Skeletal muscle cell (primary cell): Measurements from ENCODE around the gene KIAA0513.
A peak's percentile ranks its signal among the peaks of the same experiment; 100 is the strongest.

Source experiments
- DNase-seq: peaks from one replicate; pipeline ENCODE4 v3.0.0-alpha.2; 2010; ENCODE audit warnings: low read depth
- H3K4me3 ChIP-seq: 2 replicates; pipeline ENCODE4 v1.5.1; 2011; ENCODE audit warnings: low read depth, mild to moderate bottlenecking, control low read depth, low read length, moderate library complexity

KIAA0513 gene

DNA sequence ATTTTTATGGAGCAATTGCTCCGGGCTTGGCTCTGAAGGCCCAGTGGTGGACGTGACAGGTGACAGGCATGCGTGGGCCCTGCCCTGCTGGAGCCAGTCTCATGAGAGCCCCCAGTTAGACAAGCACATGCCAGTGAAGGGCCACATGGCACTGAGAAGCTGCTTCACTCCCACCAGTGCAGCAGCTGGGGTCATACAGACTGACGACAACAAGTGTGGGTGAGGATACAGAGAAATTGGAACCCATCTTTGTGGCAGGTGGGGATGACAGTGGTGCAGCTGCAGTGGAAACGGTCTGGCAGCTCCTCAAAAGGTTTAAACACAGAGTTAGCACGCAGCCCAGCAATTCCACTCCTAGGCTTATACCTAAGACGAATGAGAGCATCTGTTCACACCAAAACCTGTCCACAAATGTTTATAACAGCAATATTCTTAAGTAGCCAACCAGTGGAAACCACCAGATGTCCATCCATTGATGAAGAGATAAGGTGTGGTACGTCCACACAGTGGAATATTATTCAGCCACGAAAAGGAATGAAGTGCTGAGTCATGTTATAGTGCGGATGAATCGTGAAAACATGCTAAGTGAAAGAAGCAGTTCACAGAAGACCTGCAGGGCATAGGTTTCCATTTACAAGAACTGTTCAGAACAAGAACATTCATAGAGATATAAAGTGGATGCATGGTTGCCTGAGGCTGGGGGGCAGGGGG is 97.2 kb downstream of the KIAA0513 start:
- H3K4me3 ChIP-seq = no peak overlapping the region
- DNase-seq = no peak

DNA sequence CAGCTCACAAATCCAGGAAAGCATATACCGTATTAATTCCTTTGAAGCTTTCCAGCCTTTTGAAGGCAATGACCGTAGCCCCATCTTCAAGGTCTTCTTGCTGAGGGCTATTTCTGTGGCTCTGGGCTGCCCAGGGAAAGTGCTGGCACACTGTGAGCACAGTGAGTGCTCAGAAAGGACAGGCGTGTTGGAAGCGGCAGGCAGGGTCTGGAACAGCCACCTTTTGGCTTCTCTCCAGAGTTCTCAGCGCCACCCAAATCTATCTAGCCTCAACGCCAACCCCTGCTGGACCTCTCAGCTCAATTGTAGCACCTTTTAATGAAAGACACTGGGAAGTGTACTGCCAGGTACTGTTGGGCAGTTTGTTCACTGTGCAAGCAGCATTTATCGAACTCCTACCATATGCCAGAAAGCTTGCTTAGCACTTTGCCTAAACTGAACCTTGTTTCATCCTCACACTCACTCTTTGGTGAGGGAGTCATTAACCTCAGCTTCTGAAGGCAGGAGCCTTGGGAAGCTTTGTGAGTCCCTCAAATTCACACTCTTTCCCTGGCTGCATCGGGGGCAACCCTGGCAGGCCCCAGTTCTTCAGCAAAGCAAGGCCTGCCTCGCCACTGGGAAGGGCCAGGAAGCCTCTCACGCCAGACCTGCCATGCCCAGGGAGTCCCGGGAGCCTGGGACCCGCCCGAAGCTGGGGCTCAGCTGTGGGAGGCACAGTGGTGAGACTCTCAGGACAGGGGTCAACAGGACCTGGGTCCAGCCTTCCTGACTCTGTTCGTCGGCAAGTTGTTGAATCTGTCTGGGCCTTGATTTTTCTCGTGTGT is 98.2 kb downstream of the KIAA0513 start:
- DNase-seq = no peak
- H3K4me3 ChIP-seq = no peak overlapping the region

DNA sequence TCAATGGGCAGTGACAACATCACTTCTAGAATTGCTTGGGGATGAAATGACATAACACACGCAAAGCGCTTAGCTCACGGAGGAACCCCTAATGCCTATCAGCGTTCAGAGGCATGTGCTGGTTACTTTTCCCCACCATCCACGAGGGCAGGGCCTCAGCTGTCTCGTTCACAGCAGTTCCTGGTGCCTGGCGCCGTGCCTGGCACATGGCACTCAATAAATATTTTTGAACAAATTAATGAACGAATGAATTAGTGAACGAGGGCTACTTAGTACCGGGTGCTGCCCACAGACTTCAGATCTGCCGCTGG is 98.8 kb downstream of the KIAA0513 start:
- no peak overlapping the region for H3K4me3 ChIP-seq

DNA sequence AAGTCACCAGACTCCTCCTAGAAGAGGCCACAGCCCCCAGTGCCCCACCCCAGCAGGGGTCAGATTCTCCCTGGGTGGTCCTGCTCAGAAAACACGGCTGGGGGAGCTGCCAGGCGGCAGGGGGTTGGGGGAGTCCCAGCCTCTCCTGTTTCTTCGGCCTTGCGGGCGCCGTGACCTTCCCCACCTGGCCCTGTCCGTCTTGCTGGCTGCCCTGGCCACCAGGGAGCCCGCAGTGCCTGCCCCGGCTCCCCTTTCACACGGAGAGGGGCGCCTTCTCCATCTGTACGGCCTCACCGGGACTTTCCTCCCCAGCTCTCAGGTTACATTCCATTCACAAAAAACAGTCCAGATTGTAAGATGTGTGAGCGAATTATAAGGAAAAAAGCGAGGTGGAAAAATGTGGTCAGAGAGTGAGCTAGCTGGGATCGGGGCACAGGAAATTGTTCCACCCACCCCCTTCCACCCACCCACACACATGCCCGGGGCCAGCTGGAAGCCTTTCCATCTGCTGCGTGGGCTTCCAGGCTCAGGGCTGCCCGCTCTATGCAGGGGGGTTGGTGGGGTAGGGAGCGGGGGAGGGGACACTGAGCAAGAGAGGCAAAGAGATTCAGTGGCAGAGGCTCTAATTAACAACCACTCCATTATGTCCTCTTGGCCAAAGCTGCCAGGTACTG is 99.2 kb downstream of the KIAA0513 start:
- DNase-seq = peak; percentile 72
- H3K4me3 ChIP-seq = no peak overlapping the region

More for the DNA sequence above, 98.8 kb downstream of the KIAA0513 start:
- DNase-seq = no peak

DNA sequence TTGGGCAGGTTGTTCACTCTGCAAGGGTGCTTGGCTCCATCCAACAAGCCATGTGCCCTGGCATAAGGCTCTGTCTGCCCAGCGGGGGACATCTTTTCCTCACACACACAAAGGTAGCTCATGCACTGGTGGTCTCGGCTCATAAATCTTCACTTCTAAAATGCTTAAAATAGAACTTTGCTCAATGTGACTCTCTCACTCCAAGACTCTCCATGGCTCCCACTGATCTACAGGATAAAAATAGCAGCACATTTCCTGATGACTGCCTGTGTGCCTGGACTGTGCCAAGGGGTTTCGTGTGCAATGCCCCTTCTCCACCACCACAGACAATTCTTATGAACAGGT is 99.8 kb downstream of the KIAA0513 start:
- H3K4me3 ChIP-seq = no peak overlapping the region
- no peak for DNase-seq

DNA sequence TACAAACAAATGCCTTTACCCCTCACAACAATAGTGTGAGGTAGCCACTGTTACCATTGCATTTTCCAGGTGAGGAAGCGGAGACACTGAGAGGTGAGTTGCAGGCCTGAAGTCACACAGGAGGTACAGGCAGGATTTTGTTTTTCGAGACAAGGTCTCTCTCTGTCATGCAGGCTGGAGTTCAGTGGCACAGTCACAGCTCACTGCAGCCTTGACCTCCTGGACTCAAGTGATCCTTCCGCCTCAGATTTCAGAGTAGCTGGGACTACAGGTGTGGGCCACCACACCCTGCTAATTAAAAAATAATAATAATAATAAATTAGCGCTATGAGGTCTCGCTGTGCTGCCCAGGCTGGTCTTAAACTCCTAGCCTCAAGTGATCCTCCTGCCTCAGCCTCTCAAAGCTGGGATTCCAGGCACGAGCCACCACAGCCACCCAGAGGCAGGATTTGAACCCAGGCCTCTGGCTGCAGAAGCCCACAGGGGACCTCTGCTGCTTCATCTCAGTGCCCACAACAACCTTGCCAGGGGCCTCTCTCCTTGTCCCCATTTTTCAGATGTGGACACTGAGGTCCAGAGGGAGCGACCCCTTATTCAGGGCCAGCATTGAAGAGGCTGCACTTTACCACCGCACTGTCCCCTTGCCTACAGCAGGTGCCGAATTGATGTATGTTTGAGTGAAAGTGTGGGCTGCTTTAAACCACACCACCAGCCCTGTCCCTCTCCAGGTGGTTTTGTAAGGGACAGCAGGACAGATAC is 100.7 kb downstream of the KIAA0513 start:
- DNase-seq = no peak
- H3K4me3 ChIP-seq = no peak overlapping the region

DNA sequence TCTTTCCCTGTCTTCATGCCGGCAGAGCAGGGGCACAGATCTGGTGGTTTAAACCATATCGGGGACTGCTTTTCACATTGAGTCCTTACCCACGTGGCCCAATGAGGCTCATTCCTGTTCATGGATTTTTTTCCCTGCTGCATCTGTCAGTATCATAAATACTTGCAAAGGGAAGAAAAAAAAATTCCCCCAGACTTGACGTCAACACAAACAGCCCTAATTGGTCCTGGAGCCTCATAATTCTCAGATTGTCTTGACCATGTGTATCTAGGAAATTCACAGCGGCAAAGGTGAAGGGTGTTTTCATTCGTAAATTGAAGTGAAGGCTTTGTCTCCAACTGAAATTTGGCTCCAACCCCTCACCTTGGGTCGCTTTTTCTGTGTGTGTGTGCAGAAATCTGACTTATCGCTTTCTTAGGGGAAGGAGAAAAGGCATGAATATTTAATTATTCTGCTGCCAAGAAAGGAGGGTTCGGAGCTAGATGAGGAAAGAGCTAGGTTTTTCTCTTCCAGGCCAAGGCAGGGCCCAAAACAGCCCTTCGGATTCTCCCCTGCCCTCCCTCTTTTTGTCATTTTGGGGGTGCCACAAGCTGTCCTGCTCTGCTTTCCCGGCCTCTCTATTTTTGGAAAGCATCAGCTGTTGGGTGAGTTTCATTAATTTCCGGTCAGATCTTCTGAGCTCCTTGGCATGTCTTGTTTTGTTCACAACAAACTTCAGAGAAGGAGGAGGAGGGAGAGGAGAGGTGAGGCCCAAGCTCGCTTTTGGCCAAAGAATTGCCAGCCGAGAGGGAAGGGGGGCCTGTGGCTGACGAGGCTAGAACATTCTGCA is 102.5 kb downstream of the KIAA0513 start:
- H3K4me3 ChIP-seq = no peak overlapping the region
- DNase-seq = no peak

DNA sequence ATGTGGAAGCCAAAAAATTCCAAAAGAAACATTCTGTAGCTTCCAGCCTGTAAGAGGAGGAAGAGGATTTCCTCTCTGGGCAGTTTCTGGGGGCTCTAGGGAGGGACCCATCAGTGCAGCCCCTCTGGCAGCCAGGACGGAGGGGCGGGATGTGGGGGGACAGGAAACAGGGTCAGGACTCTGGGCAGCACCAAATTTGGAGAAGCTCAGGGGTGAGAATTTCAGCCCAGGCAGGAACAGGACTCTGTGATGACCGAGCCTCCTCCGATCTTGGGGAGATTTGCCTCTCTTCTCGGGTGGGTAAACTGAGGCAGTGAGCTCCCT is 103.1 kb downstream of the KIAA0513 start:
- H3K4me3 ChIP-seq = no peak overlapping the region
- DNase-seq = no peak

DNA sequence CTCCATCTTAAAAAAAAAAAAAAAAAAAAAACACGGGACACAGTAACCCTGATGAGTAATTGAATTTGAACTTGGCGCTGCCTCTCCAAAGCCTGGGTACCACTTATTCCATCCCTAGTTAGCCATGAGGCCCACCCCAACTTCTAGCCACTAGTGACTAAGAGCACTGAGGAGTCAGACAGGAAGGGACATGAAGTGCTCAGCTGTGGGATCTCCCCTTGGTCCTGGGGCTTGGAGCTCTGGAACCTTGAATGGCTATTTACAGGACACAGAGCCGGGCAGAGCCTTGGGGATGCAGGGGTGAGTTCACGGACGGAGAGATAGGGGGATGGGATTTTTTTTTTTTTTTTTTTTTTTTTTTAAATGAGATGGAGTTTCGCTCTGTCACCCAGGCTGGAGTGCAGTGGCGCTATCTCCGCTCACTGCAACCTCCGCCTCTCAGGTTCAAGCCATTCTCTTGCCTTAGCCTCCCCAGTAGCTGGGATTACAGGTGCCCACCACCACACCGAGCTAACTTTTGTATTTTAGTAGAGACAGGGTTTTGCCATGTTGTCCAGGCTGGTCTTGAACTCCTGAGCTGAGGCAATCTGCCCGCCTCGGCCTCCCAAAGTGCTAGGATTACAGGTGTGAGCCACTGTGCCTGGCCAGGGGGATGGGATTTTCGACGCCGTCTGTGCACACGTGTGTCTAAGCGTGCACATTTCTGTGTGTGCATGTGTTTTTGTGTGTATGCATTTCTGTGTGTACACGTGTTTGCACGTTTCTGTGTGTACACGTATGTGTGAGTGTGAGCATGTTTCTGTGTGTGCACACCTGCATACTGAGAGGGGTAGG is 105.1 kb downstream of the KIAA0513 start:
- no peak overlapping the region for H3K4me3 ChIP-seq

DNA sequence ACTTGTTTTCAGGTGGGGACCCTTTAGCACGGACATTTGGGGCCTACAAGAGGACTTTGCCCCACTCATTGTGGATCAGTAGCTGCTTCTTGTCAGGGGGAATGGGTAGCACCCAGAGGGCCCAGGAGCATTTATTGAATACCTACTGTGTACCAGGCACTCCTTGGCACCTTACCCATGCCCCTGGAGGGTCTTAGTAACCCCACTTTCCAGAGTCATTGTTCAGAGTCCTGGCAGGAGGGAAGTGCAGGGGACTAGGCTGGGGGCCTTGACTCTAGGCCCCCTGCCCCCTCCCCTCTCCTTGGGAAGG is 105.7 kb downstream of the KIAA0513 start:
- no peak overlapping the region for H3K4me3 ChIP-seq
- no peak for DNase-seq

More for the DNA sequence above, 105.1 kb downstream of the KIAA0513 start:
- no peak for DNase-seq

DNA sequence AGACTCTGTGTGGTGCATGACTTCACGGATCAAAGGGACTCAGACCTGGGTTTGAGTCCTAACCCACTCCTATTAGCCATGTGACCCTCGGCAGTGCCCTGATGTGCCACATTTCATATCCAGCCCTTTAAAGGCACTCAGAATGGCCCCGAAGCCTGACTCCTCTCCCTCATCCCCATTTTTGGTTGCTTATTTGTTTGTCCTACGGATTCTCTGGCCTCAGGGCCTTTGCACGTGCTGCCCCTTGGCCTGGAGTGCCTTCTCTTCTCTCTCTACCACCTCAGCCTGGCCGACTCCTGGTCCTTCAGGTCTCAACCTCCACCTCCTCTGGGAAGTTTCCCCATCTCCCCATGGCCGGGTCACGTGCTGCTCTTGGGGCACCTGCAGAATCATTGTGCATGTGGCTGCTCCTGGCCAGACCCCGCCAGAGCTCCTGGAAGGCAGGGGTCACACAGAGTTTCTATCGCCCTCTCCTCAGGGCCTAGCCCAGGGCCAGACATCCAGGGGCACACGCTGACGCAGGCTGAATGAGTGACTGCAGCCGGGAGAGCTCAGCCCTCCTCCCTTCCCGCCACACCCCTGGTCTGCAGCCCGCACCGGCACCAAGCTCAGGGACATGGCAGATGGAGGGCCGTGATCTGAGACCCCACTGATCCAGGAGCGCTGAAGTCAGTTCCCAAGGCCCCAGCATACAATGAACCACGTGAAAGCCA is 106.6 kb downstream of the KIAA0513 start:
- DNase-seq = no peak
- no peak overlapping the region for H3K4me3 ChIP-seq

DNA sequence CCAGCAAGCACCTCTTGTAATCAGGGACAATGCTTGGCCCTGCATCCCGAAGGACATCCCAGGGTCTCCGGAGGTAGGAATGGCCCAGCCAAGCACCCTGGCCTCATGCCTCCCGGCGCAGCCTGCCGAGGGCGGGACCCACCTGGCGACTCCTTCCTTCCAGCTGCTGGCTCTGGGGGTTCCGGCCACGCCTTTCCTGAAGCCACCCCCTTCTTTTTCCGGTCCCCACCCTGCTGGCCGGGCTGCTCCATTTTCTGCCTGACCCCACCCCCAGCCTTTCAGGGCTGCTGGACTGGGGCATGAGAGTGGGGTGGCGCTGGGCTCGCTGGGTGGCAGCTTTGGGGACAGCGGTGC is 107.2 kb downstream of the KIAA0513 start:
- DNase-seq = no peak
- H3K4me3 ChIP-seq = no peak overlapping the region

DNA sequence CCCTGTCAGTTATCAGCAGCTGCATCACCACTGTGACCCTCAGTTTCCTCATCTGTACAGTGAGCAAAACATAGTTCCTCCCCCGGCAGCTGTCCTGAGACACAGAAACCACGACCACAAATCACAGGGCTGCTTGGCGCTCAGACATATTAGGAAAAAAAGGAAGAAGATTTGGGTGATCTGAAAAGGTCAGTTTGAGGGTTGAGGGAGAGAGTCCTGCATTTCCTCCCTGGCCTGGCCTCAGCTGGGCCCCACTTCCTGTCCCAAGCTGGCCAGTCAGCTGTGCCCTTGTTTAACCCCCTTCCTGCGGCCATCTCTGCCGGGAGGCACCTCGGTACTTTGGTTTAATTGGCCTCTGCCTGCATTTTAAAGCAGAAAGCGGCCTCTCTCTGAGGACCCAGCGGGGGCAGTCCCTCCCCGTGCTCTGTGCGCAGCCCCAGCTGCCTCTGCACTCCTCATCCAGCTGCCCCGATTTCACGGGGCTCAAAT is 108.7 kb downstream of the KIAA0513 start:
- no peak overlapping the region for H3K4me3 ChIP-seq
- no peak for DNase-seq

DNA sequence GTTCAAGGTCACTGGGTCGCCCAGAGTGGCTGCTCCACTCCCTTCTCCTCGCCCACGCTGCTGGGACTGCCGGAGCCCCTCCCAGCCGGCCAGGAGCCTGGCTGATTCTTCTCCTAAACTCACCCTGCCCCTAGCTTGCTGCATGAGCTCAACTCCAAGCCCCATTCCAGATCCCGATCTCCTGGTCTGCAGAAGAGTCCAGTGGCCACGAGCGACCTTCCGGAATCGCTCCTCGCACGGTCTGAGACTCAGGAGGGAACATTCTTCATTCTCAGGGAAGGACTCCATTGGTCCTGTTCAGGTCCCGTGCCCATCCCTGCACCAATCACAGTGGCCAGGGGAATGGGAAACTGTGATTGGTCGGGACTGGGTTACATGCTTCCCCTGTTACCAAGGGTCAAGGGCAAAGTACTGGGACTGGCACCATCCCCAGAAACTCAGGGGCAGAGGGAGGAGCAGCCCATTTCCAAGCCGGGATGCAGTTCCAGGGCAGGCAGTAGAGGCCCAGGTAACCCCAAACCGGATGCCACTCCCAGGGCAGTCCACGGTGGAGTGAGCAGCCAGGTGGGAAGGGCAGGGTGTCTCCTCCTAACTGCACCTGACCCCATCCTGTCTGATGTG is 109.2 kb downstream of the KIAA0513 start:
- no peak for DNase-seq

DNA sequence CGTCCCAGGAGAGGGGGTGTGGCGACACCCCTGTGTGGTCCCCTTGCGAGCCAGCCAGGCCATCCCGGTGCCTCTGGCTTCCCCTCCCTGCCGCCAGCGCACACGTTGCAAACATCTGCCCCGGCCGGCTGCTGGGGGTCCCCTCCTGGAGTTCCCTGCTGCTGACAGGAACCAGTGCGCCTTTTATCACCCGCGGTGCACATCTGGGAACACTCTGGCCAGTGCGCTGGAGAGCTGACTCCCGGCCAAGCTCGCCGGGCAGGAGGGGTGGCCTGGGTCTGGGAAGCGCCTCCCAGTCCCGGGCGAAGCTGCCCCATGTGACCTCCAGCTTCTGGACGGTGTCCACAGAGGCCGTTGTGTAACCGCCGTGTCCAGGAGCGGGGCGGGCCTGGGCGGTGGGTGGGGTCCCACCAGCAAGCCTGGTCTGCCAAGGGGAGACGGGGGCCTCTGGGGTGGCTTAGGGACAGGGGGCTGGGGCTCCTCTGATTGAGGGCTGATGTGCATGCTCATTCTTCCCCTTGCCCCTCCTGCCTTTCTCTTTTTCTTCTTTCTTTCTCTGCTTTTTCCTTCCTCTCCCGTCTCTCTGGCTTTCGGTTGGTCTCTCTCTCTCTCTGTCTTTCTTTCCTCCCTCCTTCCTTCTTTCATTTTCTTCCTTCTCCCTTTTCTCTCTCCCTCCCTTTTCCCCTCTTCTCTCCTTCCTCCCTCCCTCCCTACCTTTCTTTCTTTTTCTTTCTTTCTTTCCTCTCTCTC is 109.9 kb downstream of the KIAA0513 start:
- DNase-seq = peak; percentile 79
- peak overlapping the region; percentile 17 for H3K4me3 ChIP-seq

More for the DNA sequence above, 109.2 kb downstream of the KIAA0513 start:
- H3K4me3 ChIP-seq = peak overlapping the region; percentile 7

DNA sequence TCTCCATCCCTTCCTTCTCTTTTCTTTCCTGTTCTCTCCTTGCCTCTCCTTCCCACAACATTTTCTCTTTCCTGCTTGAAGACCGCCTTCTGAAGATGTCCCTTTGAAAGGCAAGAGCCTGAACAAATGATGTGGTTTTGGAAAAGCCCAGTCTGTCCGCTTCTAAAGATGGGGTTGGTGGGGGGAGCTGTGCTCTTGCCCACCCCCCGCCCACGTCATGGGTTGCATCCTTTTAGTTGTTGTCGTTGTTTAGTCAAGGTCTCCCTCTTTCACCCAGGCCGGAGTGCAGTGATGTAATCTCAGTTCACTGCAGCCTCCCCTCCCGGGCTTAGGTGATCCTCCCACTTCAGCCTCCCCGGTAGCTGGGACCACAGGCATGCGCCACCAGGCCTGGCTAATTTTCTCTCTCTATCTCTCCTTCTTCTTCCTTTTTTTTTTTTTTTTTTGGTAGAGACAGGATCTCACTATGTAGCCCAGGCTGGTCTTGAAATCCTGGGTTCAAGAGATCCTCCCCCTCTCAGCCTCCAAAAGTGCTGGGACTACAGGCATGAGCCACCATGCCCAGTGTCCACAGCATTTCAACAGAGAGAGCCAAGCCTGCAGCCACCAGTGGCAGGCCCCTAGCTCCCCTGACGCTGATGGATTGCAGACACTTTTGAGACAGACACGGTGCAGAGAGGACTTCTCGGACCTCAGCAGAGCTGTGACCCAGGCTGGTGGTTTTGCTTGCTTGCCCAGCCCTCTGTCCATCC is 110.7 kb downstream of the KIAA0513 start:
- no peak for DNase-seq
- no peak overlapping the region for H3K4me3 ChIP-seq
